ENCODE measurements around the gene EEF1B2.

DNA sequence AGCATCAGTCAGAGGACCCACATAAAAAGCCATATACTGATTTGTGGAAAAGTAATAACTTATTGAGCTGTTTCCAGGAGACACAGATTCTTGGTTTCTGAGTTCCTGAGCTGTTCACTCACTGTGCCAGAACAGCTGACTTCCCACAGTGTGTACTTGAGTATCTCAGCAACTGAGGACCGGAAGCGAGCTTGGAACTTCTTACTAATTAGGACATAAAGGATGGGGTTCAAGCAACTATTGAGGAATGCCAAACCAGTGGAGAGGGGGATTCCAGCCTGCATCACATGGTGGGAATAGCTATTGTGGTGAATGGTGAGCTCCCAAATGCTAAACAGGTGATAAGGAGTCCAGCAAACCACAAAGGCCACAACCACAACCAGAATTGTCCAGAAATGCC lies 16.4 kb downstream of the EEF1B2 start:
- TF ChIP-seq, protein P1, sequence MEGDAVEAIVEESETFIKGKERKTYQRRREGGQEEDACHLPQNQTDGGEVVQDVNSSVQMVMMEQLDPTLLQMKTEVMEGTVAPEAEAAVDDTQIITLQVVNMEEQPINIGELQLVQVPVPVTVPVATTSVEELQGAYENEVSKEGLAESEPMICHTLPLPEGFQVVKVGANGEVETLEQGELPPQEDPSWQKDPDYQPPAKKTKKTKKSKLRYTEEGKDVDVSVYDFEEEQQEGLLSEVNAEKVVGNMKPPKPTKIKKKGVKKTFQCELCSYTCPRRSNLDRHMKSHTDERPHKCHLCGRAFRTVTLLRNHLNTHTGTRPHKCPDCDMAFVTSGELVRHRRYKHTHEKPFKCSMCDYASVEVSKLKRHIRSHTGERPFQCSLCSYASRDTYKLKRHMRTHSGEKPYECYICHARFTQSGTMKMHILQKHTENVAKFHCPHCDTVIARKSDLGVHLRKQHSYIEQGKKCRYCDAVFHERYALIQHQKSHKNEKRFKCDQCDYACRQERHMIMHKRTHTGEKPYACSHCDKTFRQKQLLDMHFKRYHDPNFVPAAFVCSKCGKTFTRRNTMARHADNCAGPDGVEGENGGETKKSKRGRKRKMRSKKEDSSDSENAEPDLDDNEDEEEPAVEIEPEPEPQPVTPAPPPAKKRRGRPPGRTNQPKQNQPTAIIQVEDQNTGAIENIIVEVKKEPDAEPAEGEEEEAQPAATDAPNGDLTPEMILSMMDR (IDR thresholded peaks at IDR 0.05 in 8 of 11, conservative IDR thresholded peaks at IDR 0.05 in 3 of 11): no peak
- TF ChIP-seq POLR2A (IDR thresholded peaks at IDR 0.05) (no peak), POLR2AphosphoS5 (IDR thresholded peaks at IDR 0.05) (no peak)
